Mucosa of rectum (tissue), 2 donors: ENCODE measurements around the gene TUBGCP6.
A peak's percentile ranks its signal among the peaks of the same experiment; 100 is the strongest.

Source experiments
- H3K27ac ChIP-seq, 2 donors: one replicate each; pipeline ENCODE4 v1.7.0; 2013; ENCODE audit warnings: inconsistent platforms in 2 of 2, low read depth in 2 of 2, low read length in 2 of 2
- H3K27me3 ChIP-seq, 2 donors: one replicate each; pipeline ENCODE4 v1.7.0; 2013; ENCODE audit warnings: low read length in 2 of 2; ENCODE audit not compliant: control insufficient read depth in 2 of 2, insufficient read depth in 2 of 2
- H3K36me3 ChIP-seq, 2 donors: one replicate each; pipeline ENCODE4 v1.7.0; 2013; ENCODE audit warnings: low read length in 2 of 2; ENCODE audit not compliant: control insufficient read depth in 2 of 2, insufficient read depth in 2 of 2
- H3K4me1 ChIP-seq, 2 donors: one replicate each; pipeline ENCODE4 v1.7.0; 2013; ENCODE audit warnings: low read length in 2 of 2, mild to moderate bottlenecking in 1 of 2; ENCODE audit not compliant: control insufficient read depth in 2 of 2, insufficient read depth in 2 of 2
- H3K4me3 ChIP-seq, 2 donors: one replicate each; pipeline ENCODE4 v1.7.0; 2013; ENCODE audit warnings: low read length in 2 of 2
- H3K9ac ChIP-seq, 2 donors: one replicate each; pipeline ENCODE4 v1.7.0; 2013; ENCODE audit warnings: low read length in 2 of 2, low read depth in 1 of 2, mild to moderate bottlenecking in 1 of 2
- H3K9me3 ChIP-seq, 2 donors: one replicate each; pipeline ENCODE4 v1.7.0; 2013; ENCODE audit warnings: low read length in 2 of 2; ENCODE audit not compliant: control insufficient read depth in 2 of 2
- donor health status: healthy.
- donor health status: Normal muscosa, but diverticular disease.

The TUBGCP6 gene

GRCh38 chr22:50242406-50242949, 2.3 kb downstream of the TUBGCP6 start:
- no peaks in the 10 kb centered on the region for H3K27me3 ChIP-seq
- H3K9me3 ChIP-seq, result no peaks in the 10 kb centered on the region
- no peak overlapping the region for H3K27ac ChIP-seq
- peak overlapping the region in 1 of 2 donors; percentile 66 for H3K4me3 ChIP-seq
- H3K36me3 ChIP-seq, result peaks cover 6 to 29% of the 10 kb centered on the region in 2 donors
- no peak overlapping the region for H3K9ac ChIP-seq
- H3K4me1 ChIP-seq, result peaks cover 35% of the 10 kb centered on the region in 2 donors

GRCh38 chr22:50238755-50239154, 6.1 kb downstream of the TUBGCP6 start:
- Histone ChIP-seq H3K4me1 (peaks cover 18 to 20% of the 10 kb centered on the region in 2 donors), H3K36me3 (peaks cover 5 to 18% of the 10 kb centered on the region in 2 donors), H3K9me3 (no peaks in the 10 kb centered on the region), H3K4me3 (no peak overlapping the region), H3K27me3 (no peaks in the 10 kb centered on the region), H3K27ac (no peak overlapping the region), H3K9ac (no peak overlapping the region)

DNA sequence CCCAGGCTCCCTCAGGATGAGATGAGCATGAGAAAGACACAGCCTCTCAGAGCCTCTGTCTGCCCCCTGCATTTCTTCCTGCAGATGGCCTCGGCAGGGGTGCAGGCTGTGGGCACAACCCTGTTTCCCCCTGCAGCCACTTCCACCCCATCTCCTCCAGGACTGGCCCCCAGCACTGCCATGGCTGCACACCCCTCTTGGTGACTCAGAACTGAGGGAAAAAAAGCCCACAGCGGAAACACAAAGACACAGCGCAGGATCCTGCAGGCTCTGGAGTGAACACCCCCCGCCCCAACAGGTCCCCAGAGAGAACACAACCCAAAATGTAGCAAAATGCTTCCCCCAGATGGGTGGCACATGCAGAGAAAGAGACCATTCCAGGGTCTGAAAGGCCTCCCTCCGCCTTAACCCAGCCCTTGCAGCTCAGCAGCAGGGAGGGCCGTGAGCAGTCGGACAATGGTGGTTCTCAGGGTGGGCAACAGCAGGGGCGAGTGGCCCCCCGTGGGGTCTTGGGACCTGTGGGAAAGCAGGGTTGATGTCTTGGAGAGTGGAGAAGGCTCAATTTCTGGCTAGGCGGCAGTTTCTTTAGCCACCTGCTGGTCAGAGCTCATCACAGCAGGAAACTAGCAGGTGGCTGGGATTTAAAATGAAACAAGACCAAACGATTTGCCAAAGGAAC, 8.0 kb downstream of the TUBGCP6 start:
- no peak overlapping the region for H3K4me3 ChIP-seq
- no peak overlapping the region for H3K9ac ChIP-seq
- H3K4me1 ChIP-seq, result peaks cover 8 to 10% of the 10 kb centered on the region in 2 donors
- no peak overlapping the region for H3K27ac ChIP-seq
- H3K27me3 ChIP-seq, result no peaks in the 10 kb centered on the region
- peaks cover 5 to 26% of the 10 kb centered on the region in 2 donors for H3K36me3 ChIP-seq
- H3K9me3 ChIP-seq, result no peaks in the 10 kb centered on the region

GRCh38 chr22:50233223-50233622, 11.6 kb downstream of the TUBGCP6 start:
- H3K27ac ChIP-seq, result no peak overlapping the region
- no peak overlapping the region for H3K9ac ChIP-seq
- peaks cover 17 to 18% of the 10 kb centered on the region in 2 donors for H3K36me3 ChIP-seq
- H3K9me3 ChIP-seq, result no peaks in the 10 kb centered on the region
- H3K4me1 ChIP-seq, result no peaks in the 10 kb centered on the region
- H3K4me3 ChIP-seq, result no peak overlapping the region
- H3K27me3 ChIP-seq, result no peaks in the 10 kb centered on the region

GRCh38 chr22:50232481-50233151, 12.2 kb downstream of the TUBGCP6 start:
- peaks cover 17 to 22% of the 10 kb centered on the region in 2 donors for H3K36me3 ChIP-seq
- H3K27me3 ChIP-seq, result no peaks in the 10 kb centered on the region
- no peak overlapping the region for H3K9ac ChIP-seq
- no peaks in the 10 kb centered on the region for H3K9me3 ChIP-seq
- no peak overlapping the region for H3K4me3 ChIP-seq
- no peak overlapping the region for H3K27ac ChIP-seq
- H3K4me1 ChIP-seq, result no peaks in the 10 kb centered on the region

GRCh38 chr22:50229370-50229769, 15.5 kb downstream of the TUBGCP6 start:
- peaks cover 28 to 33% of the 10 kb centered on the region in 2 donors for H3K36me3 ChIP-seq

DNA sequence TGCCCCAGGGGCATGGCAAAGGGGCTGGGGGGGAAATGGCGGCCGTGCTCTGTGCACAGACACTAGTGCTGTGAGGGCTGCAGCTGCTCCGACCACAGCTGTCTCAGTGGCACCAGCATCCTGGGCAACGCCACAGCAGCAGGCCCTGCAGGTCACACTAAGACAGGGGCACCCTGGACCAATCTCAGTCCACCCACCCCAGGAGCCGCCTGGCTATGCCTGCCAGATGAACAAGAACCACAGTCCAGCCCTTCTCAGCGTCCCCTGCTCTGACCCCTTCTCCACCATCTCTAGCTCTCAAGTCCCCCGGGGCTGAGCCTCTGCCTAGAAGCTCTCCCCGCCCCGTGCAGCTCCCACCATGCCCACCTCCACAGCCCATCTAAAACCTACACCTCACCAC, 16.5 kb downstream of the TUBGCP6 start:
- no peak overlapping the region for H3K9ac ChIP-seq
- no peaks in the 10 kb centered on the region for H3K4me1 ChIP-seq
- H3K27ac ChIP-seq, result no peak overlapping the region
- no peaks in the 10 kb centered on the region for H3K27me3 ChIP-seq
- no peaks in the 10 kb centered on the region for H3K9me3 ChIP-seq
- H3K4me3 ChIP-seq, result no peak overlapping the region
- peaks cover 34 to 37% of the 10 kb centered on the region in 2 donors for H3K36me3 ChIP-seq

More at GRCh38 chr22:50229370-50229769, 15.5 kb downstream of the TUBGCP6 start:
- H3K4me1 ChIP-seq, result no peaks in the 10 kb centered on the region
- H3K27me3 ChIP-seq, result no peaks in the 10 kb centered on the region
- no peak overlapping the region for H3K27ac ChIP-seq
- no peaks in the 10 kb centered on the region for H3K9me3 ChIP-seq
- no peak overlapping the region for H3K4me3 ChIP-seq
- no peak overlapping the region for H3K9ac ChIP-seq

GRCh38 chr22:50227579-50228215, 17.1 kb downstream of the TUBGCP6 start:
- Histone ChIP-seq H3K9me3 (no peaks in the 10 kb centered on the region), H3K27ac (no peak overlapping the region), H3K36me3 (peaks cover 39 to 42% of the 10 kb centered on the region in 2 donors)

DNA sequence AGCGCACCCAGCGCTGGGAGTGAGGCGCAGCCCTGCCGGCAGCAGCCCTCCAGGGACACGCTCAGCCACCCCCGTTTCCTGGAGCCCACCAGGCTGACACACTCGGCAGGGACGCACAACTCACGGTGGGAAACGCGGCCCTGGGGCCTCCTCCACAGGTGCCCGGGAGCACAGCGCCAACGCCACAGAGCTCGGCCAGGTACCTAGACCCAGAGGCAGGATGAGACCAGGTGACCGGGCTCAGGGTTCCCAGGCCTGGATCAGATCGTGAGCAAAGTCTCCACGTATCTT, 18.0 kb downstream of the TUBGCP6 start:
- no peaks in the 10 kb centered on the region for H3K27me3 ChIP-seq
- no peak overlapping the region for H3K27ac ChIP-seq
- H3K36me3 ChIP-seq, result peaks cover 47 to 48% of the 10 kb centered on the region in 2 donors
- no peaks in the 10 kb centered on the region for H3K4me1 ChIP-seq
- H3K4me3 ChIP-seq, result no peak overlapping the region
- no peak overlapping the region for H3K9ac ChIP-seq
- H3K9me3 ChIP-seq, result no peaks in the 10 kb centered on the region

More at GRCh38 chr22:50227579-50228215, 17.1 kb downstream of the TUBGCP6 start:
- H3K4me1 ChIP-seq, result no peaks in the 10 kb centered on the region
- no peak overlapping the region for H3K9ac ChIP-seq
- H3K4me3 ChIP-seq, result no peak overlapping the region
- no peaks in the 10 kb centered on the region for H3K27me3 ChIP-seq
